ENCODE results near the gene DCAKD. TPM values are rescaled to one million over a fixed set of nuclear protein-coding genes. Genes with fewer than 3 reads are reported as not detected.

DCAKD gene
- total RNA-seq, 1 donor from 2014 or later: 20.9 TPM

- Histone ChIP-seq H3K36me3 (ENCODE audit: control insufficient read depth in 3 of 3, insufficient read depth in 3 of 3, low read length in 3 of 3) (peaks cover 5 to 6% (median 6%) of the 10 kb centered on the region in 3 donors), H3K4me3 (ENCODE audit: low read length in 3 of 3) (peak overlapping the region; percentile 54 to 80 (median 79)), H3K9me3 (ENCODE audit: control insufficient read depth in 3 of 3, low read length in 3 of 3) (no peaks in the 10 kb centered on the region), H3K9ac (ENCODE audit: low read depth in 1 of 3, low read length in 3 of 3) (peak overlapping the region; percentile 80 to 88 (median 80)), H3K27me3 (ENCODE audit: control insufficient read depth in 3 of 3, insufficient read depth in 3 of 3, low read length in 3 of 3) (peaks cover 0 to 5% (median 5%) of the 10 kb centered on the region in 3 donors), H3K4me1 (ENCODE audit: control insufficient read depth in 3 of 3, insufficient read depth in 3 of 3, low read length in 3 of 3) (peaks cover 30 to 35% (median 30%) of the 10 kb centered on the region in 3 donors), H3K27ac (ENCODE audit: low read depth, low read length) (no peak overlapping the region)
Observed at GRCh38 chr17:45021607-45022287, 29.7 kb downstream of the DCAKD start.

DNA sequence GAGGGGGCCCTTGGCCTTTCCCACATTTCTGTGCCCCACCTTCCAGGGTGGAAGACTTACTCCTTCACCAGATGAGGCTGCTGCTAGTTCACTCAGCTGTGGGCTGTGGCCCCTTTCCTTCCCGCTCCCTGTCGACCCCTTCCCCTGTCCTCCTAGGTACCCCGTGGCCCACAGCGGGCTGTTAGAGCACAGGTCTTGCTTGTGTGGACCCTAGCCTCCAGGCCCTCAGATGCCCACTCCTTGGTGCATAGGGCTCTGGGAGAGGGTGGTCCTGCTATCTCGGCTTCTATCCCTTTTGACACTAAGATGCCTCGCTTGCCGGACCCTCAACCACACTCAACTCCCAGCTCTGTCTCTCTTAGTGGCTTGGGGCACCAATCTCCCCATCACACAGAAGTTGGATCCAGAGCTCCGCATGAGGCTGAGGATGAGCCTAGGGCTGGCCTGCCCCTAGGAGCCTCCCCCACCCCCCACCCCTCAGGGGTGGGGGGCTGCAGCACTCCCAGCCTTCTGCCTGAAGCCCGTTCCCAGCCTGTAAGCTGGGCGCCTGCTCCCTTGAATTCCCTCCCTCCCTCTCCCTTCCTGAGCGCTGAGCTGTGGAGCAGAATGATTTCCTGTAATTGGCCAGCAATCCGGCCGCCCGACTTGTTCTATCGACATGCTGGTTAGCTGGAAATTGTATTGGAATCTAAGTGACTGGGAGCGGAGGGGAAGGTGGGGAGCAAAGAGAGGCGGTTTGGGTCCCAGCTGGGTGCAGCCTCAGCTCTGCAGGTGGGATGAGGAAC lies 30.9 kb downstream of the DCAKD start:
- Histone ChIP-seq H3K27me3 (ENCODE audit: control insufficient read depth in 3 of 3, insufficient read depth in 3 of 3, low read length in 3 of 3) (peaks cover 0 to 5% (median 5%) of the 10 kb centered on the region in 3 donors), H3K4me3 (ENCODE audit: low read length in 3 of 3) (peak overlapping the region in 2 of 3 donors; percentile 23 to 79), H3K4me1 (ENCODE audit: control insufficient read depth in 3 of 3, insufficient read depth in 3 of 3, low read length in 3 of 3) (peaks cover 30 to 35% (median 30%) of the 10 kb centered on the region in 3 donors), H3K9ac (ENCODE audit: low read depth in 1 of 3, low read length in 3 of 3) (no peak overlapping the region), H3K9me3 (ENCODE audit: control insufficient read depth in 3 of 3, low read length in 3 of 3) (no peaks in the 10 kb centered on the region), H3K27ac (ENCODE audit: low read depth, low read length) (no peak overlapping the region), H3K36me3 (ENCODE audit: control insufficient read depth in 3 of 3, insufficient read depth in 3 of 3, low read length in 3 of 3) (peaks cover 2 to 6% (median 5%) of the 10 kb centered on the region in 3 donors)

GRCh38 chr17:45018848-45019711 lies 32.4 kb downstream of the DCAKD start:
- H3K9ac ChIP-seq (ENCODE audit: low read depth in 1 of 3, low read length in 3 of 3): peak overlapping the region; percentile 22 to 77 (median 59)
- peak overlapping the region; percentile 63 to 72 (median 65) for H3K4me3 ChIP-seq (ENCODE audit: low read length in 3 of 3)
- H3K4me1 ChIP-seq (ENCODE audit: control insufficient read depth in 3 of 3, insufficient read depth in 3 of 3, low read length in 3 of 3): peaks cover 30 to 35% (median 30%) of the 10 kb centered on the region in 3 donors
- no peak overlapping the region for H3K27ac ChIP-seq (ENCODE audit: low read depth, low read length)
- peaks cover 0 to 5% (median 5%) of the 10 kb centered on the region in 3 donors for H3K27me3 ChIP-seq (ENCODE audit: control insufficient read depth in 3 of 3, insufficient read depth in 3 of 3, low read length in 3 of 3)
- H3K36me3 ChIP-seq (ENCODE audit: control insufficient read depth in 3 of 3, insufficient read depth in 3 of 3, low read length in 3 of 3): peaks cover 0 to 2% (median 1%) of the 10 kb centered on the region in 3 donors
- H3K9me3 ChIP-seq (ENCODE audit: control insufficient read depth in 3 of 3, low read length in 3 of 3): no peaks in the 10 kb centered on the region

DNA sequence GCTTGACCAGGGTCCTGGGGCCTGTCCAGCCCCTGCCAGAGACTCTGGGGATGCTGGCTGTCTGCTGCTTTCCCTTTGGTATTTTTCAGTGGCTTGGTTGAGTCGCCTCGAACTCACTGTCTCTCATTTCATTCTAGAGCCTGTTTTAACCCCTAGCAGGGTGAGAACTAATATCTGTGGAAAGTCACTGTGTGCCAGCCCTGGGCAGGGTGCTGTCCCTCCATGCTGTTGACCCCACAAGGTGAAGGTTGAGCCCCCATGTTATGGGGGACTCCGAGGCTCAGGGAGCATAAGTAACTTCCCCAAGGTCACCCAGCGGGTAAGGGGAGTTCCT lies 33.0 kb downstream of the DCAKD start:
- Histone ChIP-seq H3K36me3 (ENCODE audit: control insufficient read depth in 3 of 3, insufficient read depth in 3 of 3, low read length in 3 of 3) (no peaks in the 10 kb centered on the region), H3K4me3 (ENCODE audit: low read length in 3 of 3) (peak overlapping the region; percentile 62 to 72 (median 65)), H3K4me1 (ENCODE audit: control insufficient read depth in 3 of 3, insufficient read depth in 3 of 3, low read length in 3 of 3) (peaks cover 30 to 35% (median 30%) of the 10 kb centered on the region in 3 donors), H3K27me3 (ENCODE audit: control insufficient read depth in 3 of 3, insufficient read depth in 3 of 3, low read length in 3 of 3) (peaks cover 0 to 5% (median 5%) of the 10 kb centered on the region in 3 donors), H3K9me3 (ENCODE audit: control insufficient read depth in 3 of 3, low read length in 3 of 3) (no peaks in the 10 kb centered on the region), H3K27ac (ENCODE audit: low read depth, low read length) (no peak overlapping the region), H3K9ac (ENCODE audit: low read depth in 1 of 3, low read length in 3 of 3) (peak overlapping the region; percentile 22 to 77 (median 59))

GRCh38 chr17:45016823-45017222 lies 34.6 kb downstream of the DCAKD start:
- no peaks in the 10 kb centered on the region for H3K9me3 ChIP-seq (ENCODE audit: control insufficient read depth in 3 of 3, low read length in 3 of 3)
- H3K4me3 ChIP-seq (ENCODE audit: low read length in 3 of 3): no peak overlapping the region
- H3K4me1 ChIP-seq (ENCODE audit: control insufficient read depth in 3 of 3, insufficient read depth in 3 of 3, low read length in 3 of 3): peaks cover 30 to 34% (median 33%) of the 10 kb centered on the region in 3 donors
- no peak overlapping the region for H3K9ac ChIP-seq (ENCODE audit: low read depth in 1 of 3, low read length in 3 of 3)
- no peaks in the 10 kb centered on the region for H3K36me3 ChIP-seq (ENCODE audit: control insufficient read depth in 3 of 3, insufficient read depth in 3 of 3, low read length in 3 of 3)
- peaks cover 0 to 5% (median 5%) of the 10 kb centered on the region in 3 donors for H3K27me3 ChIP-seq (ENCODE audit: control insufficient read depth in 3 of 3, insufficient read depth in 3 of 3, low read length in 3 of 3)
- no peak overlapping the region for H3K27ac ChIP-seq (ENCODE audit: low read depth, low read length)

GRCh38 chr17:45016237-45016636 lies 35.2 kb downstream of the DCAKD start:
- Histone ChIP-seq H3K36me3 (ENCODE audit: control insufficient read depth in 3 of 3, insufficient read depth in 3 of 3, low read length in 3 of 3) (no peaks in the 10 kb centered on the region), H3K4me3 (ENCODE audit: low read length in 3 of 3) (no peak overlapping the region), H3K27ac (ENCODE audit: low read depth, low read length) (no peak overlapping the region), H3K4me1 (ENCODE audit: control insufficient read depth in 3 of 3, insufficient read depth in 3 of 3, low read length in 3 of 3) (peaks cover 25 to 28% (median 28%) of the 10 kb centered on the region in 3 donors), H3K27me3 (ENCODE audit: control insufficient read depth in 3 of 3, insufficient read depth in 3 of 3, low read length in 3 of 3) (peaks cover 0 to 5% (median 2%) of the 10 kb centered on the region in 3 donors), H3K9ac (ENCODE audit: low read depth in 1 of 3, low read length in 3 of 3) (no peak overlapping the region), H3K9me3 (ENCODE audit: control insufficient read depth in 3 of 3, low read length in 3 of 3) (no peaks in the 10 kb centered on the region)

DNA sequence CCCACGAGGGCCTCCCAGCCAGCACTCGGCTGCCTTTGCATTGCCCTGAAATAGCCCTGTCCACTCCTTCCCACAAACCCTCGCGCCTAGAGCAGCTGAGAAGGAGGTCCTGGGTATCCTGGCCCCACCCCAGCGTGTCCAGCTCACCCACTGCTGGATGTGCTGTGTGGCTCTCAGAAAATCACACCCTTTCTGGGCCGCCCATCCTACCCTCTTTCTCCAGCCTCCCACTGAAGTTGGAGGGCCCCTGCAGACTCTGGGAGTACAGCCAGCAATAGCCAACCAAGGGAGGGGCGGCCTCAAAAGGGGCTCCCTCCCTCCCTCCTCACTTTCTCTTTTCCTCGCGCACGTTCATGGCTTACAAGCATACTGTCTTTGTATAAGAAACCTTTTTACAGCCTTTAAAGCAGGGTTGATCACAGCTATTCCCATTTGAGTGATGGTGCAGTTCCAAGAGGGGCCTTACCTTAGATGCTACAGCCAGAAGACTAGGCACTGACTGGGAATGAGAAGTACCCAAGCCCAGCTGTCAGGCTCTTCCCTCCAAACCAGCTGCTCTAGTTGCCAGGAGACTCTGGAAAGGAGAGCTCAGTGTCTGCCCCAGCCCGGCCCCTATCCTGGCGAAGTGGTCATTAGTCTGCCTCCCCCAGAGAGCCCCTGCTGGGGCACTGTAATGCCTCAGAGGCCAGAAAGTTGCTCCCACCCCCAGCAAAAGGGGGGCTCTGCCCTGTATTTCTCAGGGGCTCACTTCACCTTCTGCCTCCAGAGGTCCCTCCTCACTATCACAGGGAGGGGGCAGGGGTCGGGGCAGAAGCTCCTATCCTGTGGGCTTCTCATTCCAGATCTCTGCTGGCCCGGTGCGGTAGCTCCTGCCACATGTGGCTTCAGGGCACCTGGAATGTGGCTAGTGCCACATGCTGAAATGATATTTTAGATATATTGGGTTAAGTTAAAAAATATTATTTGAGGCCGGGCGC lies 38.1 kb downstream of the DCAKD start:
- H3K4me1 ChIP-seq (ENCODE audit: control insufficient read depth in 3 of 3, insufficient read depth in 3 of 3, low read length in 3 of 3): peaks cover 8 to 12% (median 11%) of the 10 kb centered on the region in 3 donors
- H3K9ac ChIP-seq (ENCODE audit: low read depth in 1 of 3, low read length in 3 of 3): no peak overlapping the region
- H3K27ac ChIP-seq (ENCODE audit: low read depth, low read length): no peak overlapping the region
- H3K27me3 ChIP-seq (ENCODE audit: control insufficient read depth in 3 of 3, insufficient read depth in 3 of 3, low read length in 3 of 3): peaks cover 0 to 3% (median 0%) of the 10 kb centered on the region in 3 donors
- peak overlapping the region in 1 of 3 donors; percentile 7 for H3K4me3 ChIP-seq (ENCODE audit: low read length in 3 of 3)
- H3K36me3 ChIP-seq (ENCODE audit: control insufficient read depth in 3 of 3, insufficient read depth in 3 of 3, low read length in 3 of 3): no peaks in the 10 kb centered on the region
- no peaks in the 10 kb centered on the region for H3K9me3 ChIP-seq (ENCODE audit: control insufficient read depth in 3 of 3, low read length in 3 of 3)

GRCh38 chr17:45011767-45012166 lies 39.7 kb downstream of the DCAKD start:
- H3K9me3 ChIP-seq (ENCODE audit: control insufficient read depth in 3 of 3, low read length in 3 of 3): no peaks in the 10 kb centered on the region
- H3K9ac ChIP-seq (ENCODE audit: low read depth in 1 of 3, low read length in 3 of 3): no peak overlapping the region
- peaks cover 5 to 7% (median 7%) of the 10 kb centered on the region in 3 donors for H3K4me1 ChIP-seq (ENCODE audit: control insufficient read depth in 3 of 3, insufficient read depth in 3 of 3, low read length in 3 of 3)
- no peaks in the 10 kb centered on the region for H3K36me3 ChIP-seq (ENCODE audit: control insufficient read depth in 3 of 3, insufficient read depth in 3 of 3, low read length in 3 of 3)
- H3K4me3 ChIP-seq (ENCODE audit: low read length in 3 of 3): no peak overlapping the region
- no peak overlapping the region for H3K27ac ChIP-seq (ENCODE audit: low read depth, low read length)
- H3K27me3 ChIP-seq (ENCODE audit: control insufficient read depth in 3 of 3, insufficient read depth in 3 of 3, low read length in 3 of 3): peaks cover 0 to 3% (median 0%) of the 10 kb centered on the region in 3 donors

Measured in skeletal muscle tissue (tissue), 4 donors.